NCI-H1436 treated with DMSO at 0.1 percent for 48 hours (cell line): ENCODE results near the gene POTEG.
"Not testable (repeated sequence)": the region's sequence is repeated elsewhere in the genome, so short reads cannot be mapped to it uniquely, and the experiment has no call there.

ENCODE experiments used
- DNase-seq: peaks from one replicate; lab custom pipeline; 2025; lab: John Stamatoyannopoulos, UW

POTEG gene

GRCh38 chr14:19372813-19373500, 61.2 kb downstream of the POTEG start:
- not testable (repeated sequence) for DNase-seq

- DNase-seq: not testable (repeated sequence)
Observed at GRCh38 chr14:19371767-19372166, 62.4 kb downstream of the POTEG start.

- not testable (repeated sequence) for DNase-seq
Observed at GRCh38 chr14:19362803-19363202, 71.3 kb downstream of the POTEG start.

- DNase-seq: not testable (repeated sequence)
Observed at GRCh38 chr14:19362323-19362722, 71.8 kb downstream of the POTEG start.

GRCh38 chr14:19361636-19362253, 72.4 kb downstream of the POTEG start:
- not testable (repeated sequence) for DNase-seq

- not testable (repeated sequence) for DNase-seq
Observed at GRCh38 chr14:19360937-19361635, 73.1 kb downstream of the POTEG start.
